ENCODE data around the gene ABO. TPM values are rescaled to one million over a fixed set of nuclear protein-coding genes. Genes with fewer than 3 reads are reported as not detected.

ABO gene
- total and polyA plus RNA-seq, 2 of the 8 experiments (the other 6 are each of a cell fraction or from before 2014, with no cell fraction given), result 0.03 TPM; not detected in 1

DNA sequence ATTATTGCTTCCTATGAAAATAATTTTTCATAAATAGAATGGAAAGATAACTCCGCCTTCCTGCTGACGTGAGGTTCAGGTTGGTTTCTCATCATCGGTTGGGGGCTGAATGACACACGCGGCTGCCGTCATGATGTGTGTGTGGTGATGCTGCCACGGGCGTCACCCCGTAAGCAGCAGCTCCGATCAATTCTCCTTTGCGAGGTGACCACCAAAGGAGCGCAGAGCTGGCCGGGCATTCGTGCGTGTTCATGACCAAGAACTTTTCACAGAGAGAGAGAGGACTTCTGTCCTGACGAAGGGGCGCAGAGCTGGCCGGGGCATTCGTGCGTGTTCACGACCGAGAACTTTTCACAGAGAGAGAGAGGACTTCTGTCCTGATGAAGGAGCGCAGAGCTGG is 30.7 kb upstream of the ABO start (continued):
- TF ChIP-seq CHD7 (IDR thresholded peaks at IDR 0.05; ENCODE audit: insufficient replicate concordance, low read length) (no peak), POLR2A (IDR thresholded peaks at IDR 0.05; ENCODE audit: control extremely low read depth in 1 of 2, low read depth in 2 of 2, low read length in 2 of 2) (no peak), HDAC2 (IDR thresholded peaks at IDR 0.05; ENCODE audit: borderline replicate concordance in 1 of 2, low read depth in 2 of 2, low read length in 2 of 2) (no peak), ATF2 (IDR thresholded peaks at IDR 0.05; ENCODE audit: low read length) (no peak)
